ENCODE measurements around the gene BEST3. TPM values are rescaled to one million over a fixed set of nuclear protein-coding genes. Genes with fewer than 3 reads are reported as not detected.

Gene BEST3
- not detected in 2 replicates for total RNA-seq (2014; rRNA removed; shearing (Covaris generic))
- not detected in 2 replicates for polyA plus RNA-seq (2016; fragmentation: Nextera tagmentation; extraction: Ambion mirVana)
- long read RNA-seq, result 0 reads

- Histone ChIP-seq H2AFZ (peak within 1 kb of the TSS; percentile 5), H3F3A (replicated peaks; ENCODE audit: low read depth) (no peaks in the 10 kb centered on the region), H4K20me1 (replicated peaks; ENCODE audit: insufficient read depth) (no peaks in the 10 kb centered on the region), H3K27ac (ENCODE audit: low read depth) (no peak within 1 kb of the TSS), H3K9me2 (ENCODE audit: insufficient read depth) (no peaks in the 10 kb centered on the region), H3K4me3 (no peak within 1 kb of the TSS), H3K4me1 (ENCODE audit: insufficient read depth) (no peaks in the 10 kb centered on the region), H3K4me2 (no peak within 1 kb of the TSS), H3K36me3 (ENCODE audit: insufficient read depth) (no peaks in the 10 kb centered on the region), H3K79me2 (replicated peaks; ENCODE audit: insufficient read depth) (no peaks in the 10 kb centered on the region), H3K27me3 (ENCODE audit: insufficient read depth) (no peaks in the 10 kb centered on the region)
- no peaks in the 10 kb centered on the region for H3K9me3 Mint-ChIP-seq
- no peaks in the 10 kb centered on the region for H3K36me3 Mint-ChIP-seq (ENCODE audit: low read depth)
- peaks cover 2% of the 10 kb centered on the region for H3K27me3 Mint-ChIP-seq (ENCODE audit: insufficient read depth, low read depth, poor library complexity)
- H3K27ac Mint-ChIP-seq, result no peak within 1 kb of the TSS
- H3K4me3 Mint-ChIP-seq, result no peak within 1 kb of the TSS
- TF ChIP-seq JUNB (IDR thresholded peaks at IDR 0.05; ENCODE audit: unreplicated experiment) (no peak), ZNF114 (CRISPR knock-in tag; IDR thresholded peaks at IDR 0.05) (no peak), EZH2 (IDR thresholded peaks at IDR 0.05; ENCODE audit: low read depth, unreplicated experiment) (no peak), ZNF331 (CRISPR knock-in tag; IDR thresholded peaks at IDR 0.05; ENCODE audit: low read depth) (no peak), NANOG (IDR thresholded peaks at IDR 0.05; ENCODE audit: borderline replicate concordance) (no peak), REST (IDR thresholded peaks at IDR 0.05; ENCODE audit: unreplicated experiment) (no peak)
- TF ChIP-seq, protein P1, sequence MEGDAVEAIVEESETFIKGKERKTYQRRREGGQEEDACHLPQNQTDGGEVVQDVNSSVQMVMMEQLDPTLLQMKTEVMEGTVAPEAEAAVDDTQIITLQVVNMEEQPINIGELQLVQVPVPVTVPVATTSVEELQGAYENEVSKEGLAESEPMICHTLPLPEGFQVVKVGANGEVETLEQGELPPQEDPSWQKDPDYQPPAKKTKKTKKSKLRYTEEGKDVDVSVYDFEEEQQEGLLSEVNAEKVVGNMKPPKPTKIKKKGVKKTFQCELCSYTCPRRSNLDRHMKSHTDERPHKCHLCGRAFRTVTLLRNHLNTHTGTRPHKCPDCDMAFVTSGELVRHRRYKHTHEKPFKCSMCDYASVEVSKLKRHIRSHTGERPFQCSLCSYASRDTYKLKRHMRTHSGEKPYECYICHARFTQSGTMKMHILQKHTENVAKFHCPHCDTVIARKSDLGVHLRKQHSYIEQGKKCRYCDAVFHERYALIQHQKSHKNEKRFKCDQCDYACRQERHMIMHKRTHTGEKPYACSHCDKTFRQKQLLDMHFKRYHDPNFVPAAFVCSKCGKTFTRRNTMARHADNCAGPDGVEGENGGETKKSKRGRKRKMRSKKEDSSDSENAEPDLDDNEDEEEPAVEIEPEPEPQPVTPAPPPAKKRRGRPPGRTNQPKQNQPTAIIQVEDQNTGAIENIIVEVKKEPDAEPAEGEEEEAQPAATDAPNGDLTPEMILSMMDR (conservative IDR thresholded peaks at IDR 0.05; ENCODE audit: low read depth in 2 of 2), result no peak
- TF ChIP-seq, protein P2, sequence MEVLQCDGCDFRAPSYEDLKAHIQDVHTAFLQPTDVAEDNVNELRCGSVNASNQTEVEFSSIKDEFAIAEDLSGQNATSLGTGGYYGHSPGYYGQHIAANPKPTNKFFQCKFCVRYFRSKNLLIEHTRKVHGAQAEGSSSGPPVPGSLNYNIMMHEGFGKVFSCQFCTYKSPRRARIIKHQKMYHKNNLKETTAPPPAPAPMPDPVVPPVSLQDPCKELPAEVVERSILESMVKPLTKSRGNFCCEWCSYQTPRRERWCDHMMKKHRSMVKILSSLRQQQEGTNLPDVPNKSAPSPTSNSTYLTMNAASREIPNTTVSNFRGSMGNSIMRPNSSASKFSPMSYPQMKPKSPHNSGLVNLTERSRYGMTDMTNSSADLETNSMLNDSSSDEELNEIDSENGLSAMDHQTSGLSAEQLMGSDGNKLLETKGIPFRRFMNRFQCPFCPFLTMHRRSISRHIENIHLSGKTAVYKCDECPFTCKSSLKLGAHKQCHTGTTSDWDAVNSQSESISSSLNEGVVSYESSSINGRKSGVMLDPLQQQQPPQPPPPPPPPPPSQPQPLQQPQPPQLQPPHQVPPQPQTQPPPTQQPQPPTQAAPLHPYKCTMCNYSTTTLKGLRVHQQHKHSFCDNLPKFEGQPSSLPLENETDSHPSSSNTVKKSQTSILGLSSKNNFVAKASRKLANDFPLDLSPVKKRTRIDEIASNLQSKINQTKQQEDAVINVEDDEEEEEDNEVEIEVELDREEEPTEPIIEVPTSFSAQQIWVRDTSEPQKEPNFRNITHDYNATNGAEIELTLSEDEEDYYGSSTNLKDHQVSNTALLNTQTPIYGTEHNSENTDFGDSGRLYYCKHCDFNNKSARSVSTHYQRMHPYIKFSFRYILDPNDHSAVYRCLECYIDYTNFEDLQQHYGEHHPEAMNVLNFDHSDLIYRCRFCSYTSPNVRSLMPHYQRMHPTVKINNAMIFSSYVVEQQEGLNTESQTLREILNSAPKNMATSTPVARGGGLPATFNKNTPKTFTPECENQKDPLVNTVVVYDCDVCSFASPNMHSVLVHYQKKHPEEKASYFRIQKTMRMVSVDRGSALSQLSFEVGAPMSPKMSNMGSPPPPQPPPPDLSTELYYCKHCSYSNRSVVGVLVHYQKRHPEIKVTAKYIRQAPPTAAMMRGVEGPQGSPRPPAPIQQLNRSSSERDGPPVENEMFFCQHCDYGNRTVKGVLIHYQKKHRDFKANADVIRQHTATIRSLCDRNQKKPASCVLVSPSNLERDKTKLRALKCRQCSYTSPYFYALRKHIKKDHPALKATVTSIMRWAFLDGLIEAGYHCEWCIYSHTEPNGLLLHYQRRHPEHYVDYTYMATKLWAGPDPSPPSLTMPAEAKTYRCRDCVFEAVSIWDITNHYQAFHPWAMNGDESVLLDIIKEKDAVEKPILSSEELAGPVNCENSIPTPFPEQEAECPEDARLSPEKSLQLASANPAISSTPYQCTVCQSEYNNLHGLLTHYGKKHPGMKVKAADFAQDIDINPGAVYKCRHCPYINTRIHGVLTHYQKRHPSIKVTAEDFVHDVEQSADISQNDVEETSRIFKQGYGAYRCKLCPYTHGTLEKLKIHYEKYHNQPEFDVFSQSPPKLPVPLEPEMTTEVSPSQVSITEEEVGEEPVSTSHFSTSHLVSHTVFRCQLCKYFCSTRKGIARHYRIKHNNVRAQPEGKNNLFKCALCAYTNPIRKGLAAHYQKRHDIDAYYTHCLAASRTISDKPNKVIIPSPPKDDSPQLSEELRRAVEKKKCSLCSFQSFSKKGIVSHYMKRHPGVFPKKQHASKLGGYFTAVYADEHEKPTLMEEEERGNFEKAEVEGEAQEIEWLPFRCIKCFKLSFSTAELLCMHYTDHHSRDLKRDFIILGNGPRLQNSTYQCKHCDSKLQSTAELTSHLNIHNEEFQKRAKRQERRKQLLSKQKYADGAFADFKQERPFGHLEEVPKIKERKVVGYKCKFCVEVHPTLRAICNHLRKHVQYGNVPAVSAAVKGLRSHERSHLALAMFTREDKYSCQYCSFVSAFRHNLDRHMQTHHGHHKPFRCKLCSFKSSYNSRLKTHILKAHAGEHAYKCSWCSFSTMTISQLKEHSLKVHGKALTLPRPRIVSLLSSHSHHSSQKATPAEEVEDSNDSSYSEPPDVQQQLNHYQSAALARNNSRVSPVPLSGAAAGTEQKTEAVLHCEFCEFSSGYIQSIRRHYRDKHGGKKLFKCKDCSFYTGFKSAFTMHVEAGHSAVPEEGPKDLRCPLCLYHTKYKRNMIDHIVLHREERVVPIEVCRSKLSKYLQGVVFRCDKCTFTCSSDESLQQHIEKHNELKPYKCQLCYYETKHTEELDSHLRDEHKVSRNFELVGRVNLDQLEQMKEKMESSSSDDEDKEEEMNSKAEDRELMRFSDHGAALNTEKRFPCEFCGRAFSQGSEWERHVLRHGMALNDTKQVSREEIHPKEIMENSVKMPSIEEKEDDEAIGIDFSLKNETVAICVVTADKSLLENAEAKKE (CRISPR knock-in tag; IDR thresholded peaks at IDR 0.05), result no peak
- TF ChIP-seq, protein P3, sequence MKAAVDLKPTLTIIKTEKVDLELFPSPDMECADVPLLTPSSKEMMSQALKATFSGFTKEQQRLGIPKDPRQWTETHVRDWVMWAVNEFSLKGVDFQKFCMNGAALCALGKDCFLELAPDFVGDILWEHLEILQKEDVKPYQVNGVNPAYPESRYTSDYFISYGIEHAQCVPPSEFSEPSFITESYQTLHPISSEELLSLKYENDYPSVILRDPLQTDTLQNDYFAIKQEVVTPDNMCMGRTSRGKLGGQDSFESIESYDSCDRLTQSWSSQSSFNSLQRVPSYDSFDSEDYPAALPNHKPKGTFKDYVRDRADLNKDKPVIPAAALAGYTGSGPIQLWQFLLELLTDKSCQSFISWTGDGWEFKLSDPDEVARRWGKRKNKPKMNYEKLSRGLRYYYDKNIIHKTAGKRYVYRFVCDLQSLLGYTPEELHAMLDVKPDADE (IDR thresholded peaks at IDR 0.05), result no peak
- DNase-seq (ENCODE audit: low spot score) (no peak), ATAC-seq (no peak)
- H3K4me1 Mint-ChIP-seq, result peaks cover 3% of the 10 kb centered on the region; the same call in 1 of the 3 replicates
Observed at GRCh38 chr12:69698769-69699540, at the start of gene BEST3. TSS of gene BEST3 (minus strand) at chr12:69699303. CDS start at chr12:69697798, 1,505 bp downstream.

Measured in GM23338 (cell line).